HepG2 (cell line): Measurements from ENCODE around the gene ZNF865. TPM values are rescaled to one million over a fixed set of nuclear protein-coding genes. Genes with fewer than 3 reads are reported as not detected.

Source experiments
- ATF1 ChIP-seq: IDR thresholded peaks from 2 replicates; pipeline ENCODE4 v1.6.1; 2016; ENCODE audit warnings: mild to moderate bottlenecking, control low read depth
- ELF4 ChIP-seq: sonication (generic); formaldehyde crosslinking; IDR thresholded peaks from 2 replicates; pipeline ENCODE4 v1.5.0; 2020; ENCODE audit warnings: missing genetic modification reagents, mild to moderate bottlenecking, moderate library complexity, borderline replicate concordance
- GABPA ChIP-seq, 2 experiments: IDR thresholded peaks; 2 replicates each; pipeline ENCODE4 v1.6.1; 2011 to 2016; ENCODE audit warnings: low read depth in 2 of 2, low read length in 1 of 2, missing biosample characterization in 1 of 2, missing genetic modification characterization in 1 of 2
- HCFC1 ChIP-seq: fragments of 150-350 bp; IDR thresholded peaks from 2 replicates; pipeline ENCODE4 v1.6.1; 2014; ENCODE audit warnings: low read depth, low read length
- MIER2 ChIP-seq: IDR thresholded peaks from 2 replicates; pipeline ENCODE4 v1.6.1; 2016; ENCODE audit warnings: missing biosample characterization, missing genetic modification reagents
- RARG ChIP-seq: sonication (generic); formaldehyde crosslinking; IDR thresholded peaks from 2 replicates; pipeline ENCODE4 v1.4.0; 2020; ENCODE audit warnings: low read depth, mild to moderate bottlenecking, missing genetic modification reagents
- REXO4 ChIP-seq: sonication (generic); formaldehyde crosslinking; IDR thresholded peaks from 2 replicates; pipeline ENCODE4 v1.8.0; 2022; ENCODE audit warnings: missing genetic modification reagents, mild to moderate bottlenecking, borderline replicate concordance
- SKI ChIP-seq: fragments of 450-650 bp; IDR thresholded peaks from one replicate; pipeline ENCODE4 v1.6.1; 2018; ENCODE audit warnings: mild to moderate bottlenecking; ENCODE audit not compliant: partially characterized antibody
- SMAD1 ChIP-seq: sonication (generic); formaldehyde crosslinking; IDR thresholded peaks from 2 replicates; pipeline ENCODE4 v1.4.0; 2020; ENCODE audit warnings: missing genetic modification reagents, low read depth, mild to moderate bottlenecking, borderline replicate concordance
- SMARCC2 ChIP-seq: fragments of 450-650 bp; IDR thresholded peaks from 2 replicates; pipeline ENCODE4 v1.6.1; 2017; ENCODE audit warnings: antibody characterized with exemption, mild to moderate bottlenecking
- ZNF329 ChIP-seq: sonication (generic); formaldehyde crosslinking; IDR thresholded peaks from 2 replicates; pipeline ENCODE4 v1.9.0; 2021; ENCODE audit warnings: low read depth, mild to moderate bottlenecking, missing genetic modification reagents
- polyA plus RNA-seq, 8 experiments: library from polyadenylated mRNA; depleted of rRNA in 3 of 8; stranded (reverse) in 7 of 8; unstranded in 1 of 8; fragments of >200 nt; fragmentation: Illumina TruSeq in 4 of 8; extraction: Trizol in 4 of 8; gene quantifications; 2 replicates each; pipeline versions ENCODE4 v1.2.1 to v1.2.3, GENCODE V29; 2011 to 2016; ENCODE audit warnings: low read depth in 4 of 8, missing spikeins in 1 of 8, mixed read lengths in 1 of 8; ENCODE audit not compliant: insufficient read depth in 1 of 8
- total RNA-seq, 5 experiments: library from RNA; depleted of rRNA; stranded (reverse); fragments of >200 nt; fragmentation: Illumina TruSeq; extraction: Trizol; gene quantifications; 2 replicates each; pipeline ENCODE4 v1.2.3, GENCODE V29; 2016; ENCODE audit warnings: low read depth in 1 of 5
- TF ChIP-seq, protein P1 (sequence below): sonication (generic); formaldehyde crosslinking; IDR thresholded peaks from 2 replicates; pipeline ENCODE4 v1.4.0; 2020; ENCODE audit warnings: missing genetic modification reagents, borderline replicate concordance
- TF ChIP-seq, protein P2 (sequence below): sonication (generic); formaldehyde crosslinking; IDR thresholded peaks from 2 replicates; pipeline ENCODE4 v1.8.0; 2022; ENCODE audit warnings: mild to moderate bottlenecking, missing genetic modification reagents, borderline replicate concordance
- TF ChIP-seq, protein P3 (sequence below): sonication (generic); formaldehyde crosslinking; IDR thresholded peaks from 2 replicates; pipeline ENCODE4 v1.5.1; 2020; ENCODE audit warnings: mild to moderate bottlenecking, missing genetic modification reagents, borderline replicate concordance
- TF ChIP-seq, protein P4 (sequence below): IDR thresholded peaks from 2 replicates; pipeline ENCODE4 v1.6.1; 2016; ENCODE audit warnings: low read depth, control low read depth
- TF ChIP-seq, protein P5 (sequence below): sonication (generic); formaldehyde crosslinking; IDR thresholded peaks from 2 replicates; pipeline ENCODE4 v1.4.0; 2020; ENCODE audit warnings: mild to moderate bottlenecking, missing genetic modification reagents
- TF ChIP-seq, protein P6 (sequence below): sonication (generic); formaldehyde crosslinking; IDR thresholded peaks from 2 replicates; pipeline ENCODE4 v1.8.0; 2022; ENCODE audit warnings: mild to moderate bottlenecking, missing genetic modification reagents, moderate library complexity

Gene ZNF865
- total and polyA plus RNA-seq, 2 of the 13 experiments (the other 11 are each of a cell fraction or from before 2014, with no cell fraction given) = 0.93 to 1.0 TPM

DNA sequence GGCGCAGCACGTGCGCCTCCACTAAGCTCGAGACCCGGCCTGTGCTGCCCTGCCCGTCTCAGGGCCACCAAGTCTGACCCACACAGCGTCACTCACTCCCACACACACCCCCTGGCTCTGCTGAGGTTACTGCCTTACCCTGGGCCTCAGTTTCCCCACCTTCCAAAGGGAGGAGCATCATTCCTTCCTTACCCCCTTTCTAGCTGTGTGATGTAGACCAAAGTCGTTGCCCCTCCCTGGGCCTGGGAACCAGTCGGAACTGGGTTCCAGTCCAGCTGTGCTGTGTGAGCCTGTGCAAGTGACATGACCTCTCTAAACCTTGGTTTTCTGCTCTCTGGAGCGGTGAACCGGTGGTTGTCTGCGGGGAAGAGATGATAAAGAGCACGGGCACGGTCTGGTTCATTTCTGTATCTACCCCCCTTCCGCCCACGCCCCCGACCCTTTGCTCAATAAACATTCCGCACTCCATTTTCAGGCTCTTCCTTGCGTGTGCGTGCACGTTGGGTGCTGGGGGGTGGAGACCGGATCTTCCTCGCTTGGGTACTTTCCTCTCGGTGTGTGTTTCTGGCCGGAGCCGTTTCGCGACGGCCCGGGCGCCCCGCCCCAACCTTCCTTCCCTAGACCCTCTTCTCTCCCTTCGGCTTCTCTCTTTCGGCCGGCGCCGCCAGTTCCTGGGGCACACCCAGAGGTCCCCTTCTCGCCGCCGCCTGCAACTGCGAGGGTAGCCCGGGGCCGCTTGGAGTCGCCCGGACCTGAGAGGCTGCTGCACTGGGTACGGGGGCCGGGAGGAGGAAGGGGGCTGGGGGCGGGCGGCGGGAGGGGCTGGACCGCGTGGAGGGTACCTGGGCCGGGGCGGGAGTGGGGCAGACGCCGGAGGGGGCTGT, 37.8 kb downstream of the ZNF865 start, which contains the start of gene ZNF581 (continued):
- TF ChIP-seq, protein P1, sequence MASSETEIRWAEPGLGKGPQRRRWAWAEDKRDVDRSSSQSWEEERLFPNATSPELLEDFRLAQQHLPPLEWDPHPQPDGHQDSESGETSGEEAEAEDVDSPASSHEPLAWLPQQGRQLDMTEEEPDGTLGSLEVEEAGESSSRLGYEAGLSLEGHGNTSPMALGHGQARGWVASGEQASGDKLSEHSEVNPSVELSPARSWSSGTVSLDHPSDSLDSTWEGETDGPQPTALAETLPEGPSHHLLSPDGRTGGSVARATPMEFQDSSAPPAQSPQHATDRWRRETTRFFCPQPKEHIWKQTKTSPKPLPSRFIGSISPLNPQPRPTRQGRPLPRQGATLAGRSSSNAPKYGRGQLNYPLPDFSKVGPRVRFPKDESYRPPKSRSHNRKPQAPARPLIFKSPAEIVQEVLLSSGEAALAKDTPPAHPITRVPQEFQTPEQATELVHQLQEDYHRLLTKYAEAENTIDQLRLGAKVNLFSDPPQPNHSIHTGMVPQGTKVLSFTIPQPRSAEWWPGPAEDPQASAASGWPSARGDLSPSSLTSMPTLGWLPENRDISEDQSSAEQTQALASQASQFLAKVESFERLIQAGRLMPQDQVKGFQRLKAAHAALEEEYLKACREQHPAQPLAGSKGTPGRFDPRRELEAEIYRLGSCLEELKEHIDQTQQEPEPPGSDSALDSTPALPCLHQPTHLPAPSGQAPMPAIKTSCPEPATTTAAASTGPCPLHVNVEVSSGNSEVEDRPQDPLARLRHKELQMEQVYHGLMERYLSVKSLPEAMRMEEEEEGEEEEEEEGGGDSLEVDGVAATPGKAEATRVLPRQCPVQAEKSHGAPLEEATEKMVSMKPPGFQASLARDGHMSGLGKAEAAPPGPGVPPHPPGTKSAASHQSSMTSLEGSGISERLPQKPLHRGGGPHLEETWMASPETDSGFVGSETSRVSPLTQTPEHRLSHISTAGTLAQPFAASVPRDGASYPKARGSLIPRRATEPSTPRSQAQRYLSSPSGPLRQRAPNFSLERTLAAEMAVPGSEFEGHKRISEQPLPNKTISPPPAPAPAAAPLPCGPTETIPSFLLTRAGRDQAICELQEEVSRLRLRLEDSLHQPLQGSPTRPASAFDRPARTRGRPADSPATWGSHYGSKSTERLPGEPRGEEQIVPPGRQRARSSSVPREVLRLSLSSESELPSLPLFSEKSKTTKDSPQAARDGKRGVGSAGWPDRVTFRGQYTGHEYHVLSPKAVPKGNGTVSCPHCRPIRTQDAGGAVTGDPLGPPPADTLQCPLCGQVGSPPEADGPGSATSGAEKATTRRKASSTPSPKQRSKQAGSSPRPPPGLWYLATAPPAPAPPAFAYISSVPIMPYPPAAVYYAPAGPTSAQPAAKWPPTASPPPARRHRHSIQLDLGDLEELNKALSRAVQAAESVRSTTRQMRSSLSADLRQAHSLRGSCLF = no peak
- TF ChIP-seq, protein P2, sequence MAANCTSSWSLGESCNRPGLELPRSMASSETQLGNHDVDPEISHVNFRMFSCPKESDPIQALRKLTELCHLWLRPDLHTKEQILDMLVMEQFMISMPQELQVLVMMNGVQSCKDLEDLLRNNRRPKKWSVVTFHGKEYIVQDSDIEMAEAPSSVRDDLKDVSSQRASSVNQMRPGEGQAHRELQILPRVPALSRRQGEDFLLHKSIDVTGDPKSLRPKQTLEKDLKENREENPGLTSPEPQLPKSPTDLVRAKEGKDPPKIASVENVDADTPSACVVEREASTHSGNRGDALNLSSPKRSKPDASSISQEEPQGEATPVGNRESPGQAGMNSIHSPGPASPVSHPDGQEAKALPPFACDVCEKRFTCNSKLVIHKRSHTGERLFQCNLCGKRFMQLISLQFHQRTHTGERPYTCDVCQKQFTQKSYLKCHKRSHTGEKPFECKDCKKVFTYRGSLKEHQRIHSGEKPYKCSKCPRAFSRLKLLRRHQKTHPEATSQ (CRISPR knock-in tag) = no peak; the same call in 1 of the 2 replicates
- TF ChIP-seq HCFC1 (peak; percentile 64; the same call in 1 of the 2 replicates), SMARCC2 (no peak), SKI (no peak), GABPA (IDR thresholded peaks at IDR 0.05; ENCODE audit: low read depth, low read length) (peak; percentile 68), GABPA (CRISPR knock-in tag; IDR thresholded peaks at IDR 0.05; ENCODE audit: low read depth) (peak; percentile 90), RARG (CRISPR knock-in tag) (no peak), REXO4 (CRISPR knock-in tag) (no peak), ZNF329 (CRISPR knock-in tag) (no peak), ATF1 (CRISPR knock-in tag) (no peak), MIER2 (CRISPR knock-in tag) (peak; percentile 43; the same call in 1 of the 2 replicates), ELF4 (CRISPR knock-in tag) (peak; percentile 14; the same call in 1 of the 2 replicates), SMAD1 (CRISPR knock-in tag) (peak; percentile 75; the same call in 1 of the 2 replicates)
- TF ChIP-seq, protein P3, sequence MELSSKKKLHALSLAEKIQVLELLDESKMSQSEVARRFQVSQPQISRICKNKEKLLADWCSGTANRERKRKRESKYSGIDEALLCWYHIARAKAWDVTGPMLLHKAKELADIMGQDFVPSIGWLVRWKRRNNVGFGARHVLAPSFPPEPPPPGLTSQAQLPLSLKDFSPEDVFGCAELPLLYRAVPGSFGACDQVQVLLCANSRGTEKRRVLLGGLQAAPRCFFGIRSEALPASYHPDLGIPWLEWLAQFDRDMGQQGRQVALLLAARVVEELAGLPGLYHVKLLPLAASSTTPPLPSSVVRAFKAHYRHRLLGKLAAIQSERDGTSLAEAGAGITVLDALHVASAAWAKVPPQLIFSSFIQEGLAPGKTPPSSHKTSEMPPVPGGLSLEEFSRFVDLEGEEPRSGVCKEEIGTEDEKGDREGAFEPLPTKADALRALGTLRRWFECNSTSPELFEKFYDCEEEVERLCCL (CRISPR knock-in tag) = peak; percentile 60; the same call in 1 of the 2 replicates
- TF ChIP-seq, protein P4, sequence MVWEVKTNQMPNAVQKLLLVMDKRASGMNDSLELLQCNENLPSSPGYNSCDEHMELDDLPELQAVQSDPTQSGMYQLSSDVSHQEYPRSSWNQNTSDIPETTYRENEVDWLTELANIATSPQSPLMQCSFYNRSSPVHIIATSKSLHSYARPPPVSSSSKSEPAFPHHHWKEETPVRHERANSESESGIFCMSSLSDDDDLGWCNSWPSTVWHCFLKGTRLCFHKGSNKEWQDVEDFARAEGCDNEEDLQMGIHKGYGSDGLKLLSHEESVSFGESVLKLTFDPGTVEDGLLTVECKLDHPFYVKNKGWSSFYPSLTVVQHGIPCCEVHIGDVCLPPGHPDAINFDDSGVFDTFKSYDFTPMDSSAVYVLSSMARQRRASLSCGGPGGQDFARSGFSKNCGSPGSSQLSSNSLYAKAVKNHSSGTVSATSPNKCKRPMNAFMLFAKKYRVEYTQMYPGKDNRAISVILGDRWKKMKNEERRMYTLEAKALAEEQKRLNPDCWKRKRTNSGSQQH (CRISPR knock-in tag) = no peak
- TF ChIP-seq, protein P5, sequence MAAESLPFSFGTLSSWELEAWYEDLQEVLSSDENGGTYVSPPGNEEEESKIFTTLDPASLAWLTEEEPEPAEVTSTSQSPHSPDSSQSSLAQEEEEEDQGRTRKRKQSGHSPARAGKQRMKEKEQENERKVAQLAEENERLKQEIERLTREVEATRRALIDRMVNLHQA (CRISPR knock-in tag) = no peak
- TF ChIP-seq, protein P6, sequence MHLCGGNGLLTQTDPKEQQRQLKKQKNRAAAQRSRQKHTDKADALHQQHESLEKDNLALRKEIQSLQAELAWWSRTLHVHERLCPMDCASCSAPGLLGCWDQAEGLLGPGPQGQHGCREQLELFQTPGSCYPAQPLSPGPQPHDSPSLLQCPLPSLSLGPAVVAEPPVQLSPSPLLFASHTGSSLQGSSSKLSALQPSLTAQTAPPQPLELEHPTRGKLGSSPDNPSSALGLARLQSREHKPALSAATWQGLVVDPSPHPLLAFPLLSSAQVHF = peak; percentile 82; the same call in 1 of the 2 replicates
